ENCODE results near the gene PRRT1.
"Not testable (repeated sequence)": the region's sequence is repeated elsewhere in the genome, so short reads cannot be mapped to it uniquely, and the experiment has no call there.

The PRRT1 gene

DNA sequence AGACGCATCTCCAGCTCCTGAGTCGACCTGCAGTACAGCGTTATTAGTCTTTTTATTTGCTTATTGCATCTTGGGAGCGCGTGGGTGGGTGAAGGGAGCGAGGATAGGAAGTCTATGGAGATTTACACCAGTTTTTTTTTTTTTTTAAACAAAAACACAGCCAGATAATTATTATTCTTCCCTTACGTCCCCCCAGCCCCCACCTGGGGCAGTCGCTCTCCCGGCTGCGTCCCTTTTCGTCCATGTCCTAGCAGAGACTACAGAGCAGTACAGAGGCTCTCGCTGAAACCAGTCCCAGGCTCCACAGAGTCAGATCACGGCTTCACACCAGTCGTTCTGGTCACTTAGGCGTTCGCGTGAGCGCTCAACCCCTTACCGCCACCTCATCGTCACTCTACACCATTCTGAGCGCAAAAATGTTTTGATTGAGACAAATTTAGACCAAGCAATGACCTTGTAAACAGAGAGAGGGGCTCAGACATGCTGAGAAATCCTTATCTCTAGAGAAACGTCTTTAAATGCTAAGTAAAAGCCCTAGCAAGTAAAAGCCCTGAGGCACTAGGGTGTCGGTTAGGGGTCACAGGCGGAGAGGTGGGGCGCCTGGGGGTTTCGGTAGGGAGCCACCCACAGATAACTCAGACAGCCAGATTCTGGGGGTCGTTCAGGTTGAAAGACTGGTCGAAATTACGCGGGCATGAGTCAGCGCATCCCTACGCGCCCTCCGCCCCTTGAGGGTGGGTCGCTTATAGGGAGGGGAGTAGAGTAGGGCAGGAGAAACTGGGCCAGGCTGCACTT lies 1.2 kb upstream of the PRRT1 start:
- no peak for TF ChIP-seq POLR2AphosphoS5 (IDR thresholded peaks at IDR 0.05; ENCODE audit: low read depth, low read length)
- FAIRE-seq (no peak), DNase-seq (ENCODE audit: insufficient read length) (no peak)

DNA sequence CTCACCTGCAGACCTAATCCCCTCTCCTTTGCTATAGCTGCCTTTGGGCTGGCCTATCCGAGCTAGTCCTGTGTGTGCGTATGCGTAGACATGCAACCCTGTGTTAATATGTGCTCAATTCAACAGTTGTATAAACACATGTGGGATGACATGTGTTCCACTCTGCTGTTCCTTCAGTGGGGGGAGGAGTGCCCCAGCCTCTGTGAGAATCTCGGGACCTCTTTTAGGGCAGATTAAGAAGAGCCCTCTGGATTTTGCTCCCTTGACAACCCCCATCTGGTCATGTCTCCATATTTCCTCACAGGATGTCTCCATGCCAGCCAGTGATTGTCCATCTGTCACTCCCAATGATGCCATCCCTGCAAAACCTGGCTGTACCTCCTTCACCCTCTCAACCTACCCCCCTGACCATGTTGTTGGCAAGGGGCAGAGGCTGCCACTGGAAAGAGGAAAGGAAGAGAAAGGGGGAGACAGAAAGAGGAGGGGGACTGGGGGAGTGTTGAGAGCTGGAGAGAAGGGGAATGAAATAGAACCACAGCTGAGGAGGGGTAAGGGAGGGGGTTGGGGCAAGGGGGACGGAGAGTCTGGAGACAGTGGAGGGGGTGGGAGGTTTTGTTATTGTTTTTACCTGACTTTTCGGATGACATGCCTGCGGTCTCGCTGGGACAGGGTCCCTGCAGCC lies 417 bp downstream of the PRRT1 start:
- no peak for FAIRE-seq
- DNase-seq (ENCODE audit: insufficient read length), result no peak
- TF ChIP-seq POLR2AphosphoS5 (IDR thresholded peaks at IDR 0.05; ENCODE audit: low read depth, low read length) (no peak), TAF1 (IDR thresholded peaks at IDR 0.05; ENCODE audit: borderline replicate concordance, low read depth, low read length) (no peak), POLR2A (IDR thresholded peaks at IDR 0.05; ENCODE audit: low read depth, low read length) (no peak)

GRCh38 chr6:32149932-32150870 lies 1.5 kb downstream of the PRRT1 start:
- FAIRE-seq (no peak), DNase-seq (ENCODE audit: insufficient read length) (no peak)
- TF ChIP-seq POLR2A (IDR thresholded peaks at IDR 0.05; ENCODE audit: low read depth, low read length) (no peak), POLR2AphosphoS5 (IDR thresholded peaks at IDR 0.05; ENCODE audit: low read depth, low read length) (no peak), TAF1 (IDR thresholded peaks at IDR 0.05; ENCODE audit: borderline replicate concordance, low read depth, low read length) (no peak)

DNA sequence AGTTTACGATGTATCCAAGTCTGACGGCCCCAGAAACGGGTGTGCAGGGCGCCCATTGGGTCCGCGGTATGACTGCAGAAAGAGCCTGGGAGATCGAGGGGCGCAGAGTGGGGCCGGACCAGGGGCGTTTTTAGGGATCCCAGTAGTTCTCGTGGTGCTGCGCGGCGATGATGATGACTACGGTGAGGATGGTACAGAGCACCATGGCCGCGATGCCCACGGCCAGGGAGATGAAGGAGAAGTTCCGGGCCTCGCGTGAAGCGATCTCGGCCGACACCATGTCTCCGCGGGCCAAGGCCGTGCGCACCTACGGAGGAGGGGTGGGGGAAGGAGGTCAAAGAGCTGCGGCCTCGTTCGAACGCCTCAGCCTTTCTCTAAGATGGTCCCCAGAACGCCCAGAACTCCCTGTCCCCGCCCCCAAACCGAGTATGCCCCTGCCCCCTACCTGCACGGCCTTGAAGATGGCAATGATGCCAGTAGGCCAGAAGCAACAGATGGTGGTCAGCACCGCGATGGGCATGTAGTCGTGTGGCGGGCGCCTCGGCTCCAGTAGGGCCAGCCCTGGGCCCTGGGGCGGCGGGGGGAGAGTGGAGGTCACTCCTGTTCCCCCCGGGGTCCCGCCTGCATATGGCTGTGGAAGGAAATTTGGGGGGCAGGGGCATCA lies 2.5 kb downstream of the PRRT1 start:
- FAIRE-seq (no peak), DNase-seq (ENCODE audit: insufficient read length) (no peak)
- TF ChIP-seq POLR2A (IDR thresholded peaks at IDR 0.05; ENCODE audit: low read depth, low read length) (no peak), TAF1 (IDR thresholded peaks at IDR 0.05; ENCODE audit: borderline replicate concordance, low read depth, low read length) (no peak), POLR2AphosphoS5 (IDR thresholded peaks at IDR 0.05; ENCODE audit: low read depth, low read length) (no peak)

DNA sequence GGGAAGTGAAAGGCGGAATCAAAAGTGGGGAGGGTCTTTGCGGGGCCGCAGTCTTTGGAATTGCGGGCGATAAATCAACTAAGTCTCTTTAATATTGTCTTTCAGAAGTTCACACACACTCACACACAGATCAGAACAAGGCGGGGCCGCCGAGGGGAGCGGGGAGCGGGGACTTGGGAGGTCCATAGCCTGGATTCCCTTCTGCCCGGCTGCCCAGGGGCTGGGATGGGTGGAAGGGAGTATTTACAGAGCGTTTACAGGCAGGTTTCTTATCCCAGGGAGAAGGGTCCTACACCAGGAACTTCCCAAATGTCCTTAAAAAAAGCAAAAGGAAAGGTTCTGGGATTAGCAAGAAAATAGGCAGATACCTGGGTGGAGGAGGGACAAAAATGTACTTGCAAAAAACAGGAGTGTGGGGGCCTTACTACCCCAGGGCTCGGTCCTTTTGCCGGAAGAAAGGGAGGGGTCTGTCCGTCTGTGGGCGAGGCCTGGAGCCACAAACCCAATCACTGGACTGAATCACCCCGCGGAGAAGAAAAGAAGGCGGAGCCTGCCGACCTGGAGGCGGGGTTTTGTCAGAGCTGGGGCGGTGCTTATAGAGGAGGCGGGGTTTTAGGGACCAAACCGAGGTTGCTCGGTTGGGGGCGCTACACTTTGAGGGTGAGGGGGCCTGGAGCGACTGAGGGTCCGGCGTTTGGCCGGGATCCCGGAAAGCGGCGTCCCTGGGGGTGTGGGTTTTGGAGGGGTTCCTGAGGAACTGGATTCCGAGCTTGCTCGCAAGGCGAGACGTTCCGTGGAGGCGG lies 3.2 kb downstream of the PRRT1 start:
- no peak for TF ChIP-seq POLR2A (IDR thresholded peaks at IDR 0.05; ENCODE audit: low read depth, low read length)
- no peak for TF ChIP-seq POLR2AphosphoS5 (IDR thresholded peaks at IDR 0.05; ENCODE audit: low read depth, low read length)
- no peak for TF ChIP-seq TAF1 (IDR thresholded peaks at IDR 0.05; ENCODE audit: borderline replicate concordance, low read depth, low read length)

DNA sequence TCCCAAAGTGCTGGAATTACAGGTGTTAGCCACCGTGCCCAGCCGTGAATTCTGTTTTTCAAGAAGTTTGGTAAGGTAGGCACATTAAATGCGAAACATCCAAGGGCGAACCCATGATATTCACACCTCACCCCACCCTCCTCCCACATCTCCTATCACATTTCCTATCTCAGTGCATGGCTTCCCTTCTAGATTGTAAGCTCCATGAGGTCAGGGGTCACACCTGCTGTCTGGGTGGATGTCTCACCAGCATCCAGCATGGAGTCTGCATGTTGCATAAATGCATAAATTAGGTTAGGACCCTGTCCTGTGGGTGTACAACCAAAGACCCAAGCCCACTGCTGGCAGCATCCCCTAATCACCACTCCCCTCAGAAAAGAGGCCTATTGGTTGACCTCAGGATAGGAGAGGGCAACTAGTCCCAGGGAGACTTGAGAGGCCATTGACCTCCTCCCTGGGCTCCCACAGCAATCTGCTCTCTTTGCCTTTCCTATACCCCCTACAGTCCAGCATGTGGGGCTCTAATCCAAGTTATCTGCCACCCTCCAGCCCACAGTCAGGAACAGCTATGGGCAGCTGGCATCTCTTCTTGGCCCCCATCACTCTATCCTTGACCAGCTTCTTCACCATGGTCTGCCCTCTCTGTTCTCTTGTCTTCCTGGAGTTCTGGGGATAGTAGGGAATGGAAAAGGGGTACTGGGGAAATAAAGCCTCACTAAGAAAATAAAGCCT lies 4.2 kb downstream of the PRRT1 start:
- no peak for FAIRE-seq
- no peak for DNase-seq (ENCODE audit: insufficient read length)
- TF ChIP-seq TAF1 (IDR thresholded peaks at IDR 0.05; ENCODE audit: borderline replicate concordance, low read depth, low read length), result no peak
- TF ChIP-seq POLR2AphosphoS5 (IDR thresholded peaks at IDR 0.05; ENCODE audit: low read depth, low read length), result no peak
- no peak for TF ChIP-seq POLR2A (IDR thresholded peaks at IDR 0.05; ENCODE audit: low read depth, low read length)

More for the DNA sequence above, 3.2 kb downstream of the PRRT1 start:
- DNase-seq (ENCODE audit: insufficient read length) (no peak), FAIRE-seq (no peak)

- DNase-seq (ENCODE audit: insufficient read length) (no peak), FAIRE-seq (no peak)
- TF ChIP-seq TAF1 (IDR thresholded peaks at IDR 0.05; ENCODE audit: borderline replicate concordance, low read depth, low read length) (no peak), POLR2A (IDR thresholded peaks at IDR 0.05; ENCODE audit: low read depth, low read length) (no peak), POLR2AphosphoS5 (IDR thresholded peaks at IDR 0.05; ENCODE audit: low read depth, low read length) (no peak)
Observed at GRCh38 chr6:32146687-32147086, 5.1 kb downstream of the PRRT1 start.

- TF ChIP-seq TAF1 (IDR thresholded peaks at IDR 0.05; ENCODE audit: borderline replicate concordance, low read depth, low read length) (no peak), POLR2AphosphoS5 (IDR thresholded peaks at IDR 0.05; ENCODE audit: low read depth, low read length) (no peak)
- DNase-seq (ENCODE audit: insufficient read length) (no peak), FAIRE-seq (no peak)
Observed at GRCh38 chr6:32146287-32146686, 5.5 kb downstream of the PRRT1 start.

DNA sequence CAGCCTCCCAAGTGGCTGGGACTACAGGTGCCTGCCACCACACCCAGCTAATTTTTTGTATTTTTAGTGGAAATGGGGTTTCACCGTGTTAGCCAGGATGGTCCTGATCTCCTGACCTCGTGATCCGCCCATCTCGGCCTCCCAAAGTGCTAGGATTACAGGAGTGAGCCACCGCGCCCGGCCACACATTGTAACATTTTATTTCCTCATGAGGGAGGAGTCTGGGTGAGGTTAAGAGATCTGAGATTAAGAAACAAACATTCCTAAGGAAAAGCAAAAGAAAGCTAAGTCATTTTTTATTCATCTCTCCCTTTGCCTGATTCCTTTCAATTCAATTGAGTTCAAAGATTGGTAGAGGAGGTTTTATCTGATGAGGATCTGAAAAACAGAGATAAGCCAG lies 7.5 kb downstream of the PRRT1 start:
- not testable (repeated sequence) for DNase-seq (ENCODE audit: insufficient read length); FAIRE-seq

- no peak for TF ChIP-seq POLR2AphosphoS5 (IDR thresholded peaks at IDR 0.05; ENCODE audit: low read depth, low read length)
- TF ChIP-seq TAF1 (IDR thresholded peaks at IDR 0.05; ENCODE audit: borderline replicate concordance, low read depth, low read length), result no peak
- no peak for TF ChIP-seq POLR2A (IDR thresholded peaks at IDR 0.05; ENCODE audit: low read depth, low read length)
- no peak for FAIRE-seq
- DNase-seq (ENCODE audit: insufficient read length), result no peak
Observed at GRCh38 chr6:32140420-32141046, 11.2 kb downstream of the PRRT1 start.

Measured in GM12892 (cell line).